DOHH2 (cell line): ENCODE results near the gene PALLD.

ENCODE experiments used
- H3F3A ChIP-seq: fragments of 200-600 bp; sonication (generic), shearing (Covaris generic); 2 replicates; pipeline ENCODE4 v1.6.0; 2016; ENCODE audit warnings: antibody characterized with exemption, mild to moderate bottlenecking; ENCODE audit not compliant: control insufficient read depth, insufficient read depth
- H3K27ac ChIP-seq: fragments of 200-600 bp; sonication (generic); 2 replicates; pipeline ENCODE4 v1.5.1; 2014; ENCODE audit warnings: low read depth, mild to moderate bottlenecking, low read length, moderate library complexity
- H3K27me3 ChIP-seq: fragments of 200-600 bp; sonication (generic); 2 replicates; pipeline ENCODE4 v1.6.1; 2014; ENCODE audit warnings: mild to moderate bottlenecking, low read length, mixed read lengths; ENCODE audit not compliant: control insufficient read depth
- H3K36me3 ChIP-seq: fragments of 200-600 bp; sonication (generic); 2 replicates; pipeline ENCODE4 v1.6.1; 2014; ENCODE audit warnings: mild to moderate bottlenecking, low read length, moderate library complexity, mixed read lengths; ENCODE audit not compliant: control insufficient read depth
- H3K4me1 ChIP-seq: fragments of 200-600 bp; sonication (generic); 2 replicates; pipeline ENCODE4 v1.6.1; 2014; ENCODE audit warnings: mild to moderate bottlenecking, low read length, mixed read lengths; ENCODE audit not compliant: control insufficient read depth
- H3K4me2 ChIP-seq: fragments of 200-600 bp; sonication (generic); 2 replicates; pipeline ENCODE4 v1.6.0; 2014; ENCODE audit warnings: mild to moderate bottlenecking, low read length, moderate library complexity
- H3K4me3 ChIP-seq: fragments of 200-600 bp; sonication (generic); 2 replicates; pipeline ENCODE4 v1.5.1; 2014; ENCODE audit warnings: mild to moderate bottlenecking, low read length, mixed read lengths
- H3K79me2 ChIP-seq: fragments of 200-600 bp; sonication (generic); 2 replicates; pipeline ENCODE4 v1.6.1; 2014; ENCODE audit warnings: mild to moderate bottlenecking, low read length, mixed read lengths; ENCODE audit not compliant: control insufficient read depth
- H3K9me2 ChIP-seq: fragments of 200-600 bp; sonication (generic); replicated peaks from 2 replicates; pipeline ENCODE4 v1.6.1; 2014; ENCODE audit warnings: mild to moderate bottlenecking, low read length, mixed read lengths; ENCODE audit not compliant: control insufficient read depth
- H3K9me3 ChIP-seq: fragments of 200-600 bp; sonication (generic); 2 replicates; pipeline ENCODE4 v1.6.1; 2014; ENCODE audit warnings: antibody characterized with exemption, low read length, mixed read lengths; ENCODE audit not compliant: control insufficient read depth, insufficient read depth
- H4K20me1 ChIP-seq: fragments of 200-600 bp; sonication (generic); 2 replicates; pipeline ENCODE4 v1.6.0; 2014; ENCODE audit warnings: low read depth, mild to moderate bottlenecking, antibody characterized with exemption, low read length, moderate library complexity; ENCODE audit not compliant: control insufficient read depth, insufficient read depth
- CTCF ChIP-seq: fragments of 200-600 bp; sonication (generic); IDR thresholded peaks from one replicate; pipeline ENCODE4 v1.5.1; 2014; ENCODE audit warnings: antibody characterized with exemption, mild to moderate bottlenecking, low read depth, low read length; ENCODE audit not compliant: poor library complexity, severe bottlenecking
- EZH2phosphoT487 ChIP-seq: fragments of 200-600 bp; sonication (generic); IDR thresholded peaks from 2 replicates; pipeline ENCODE4 v1.6.1; 2017; ENCODE audit warnings: borderline replicate concordance, mild to moderate bottlenecking, antibody characterized with exemption, low read length, moderate library complexity, mixed read lengths

Gene PALLD

GRCh38 chr4:168955674-168956073 is 458.8 kb downstream of the PALLD start:
- no peak overlapping the region for H3K4me2 ChIP-seq
- TF ChIP-seq CTCF = no peak
- no peak for TF ChIP-seq EZH2phosphoT487
- no peaks in the 10 kb centered on the region for H3K9me2 ChIP-seq

GRCh38 chr4:168960716-168961115 is 463.9 kb downstream of the PALLD start:
- no peaks in the 10 kb centered on the region for H3K79me2 ChIP-seq
- H3K27me3 ChIP-seq = no peaks in the 10 kb centered on the region
- TF ChIP-seq EZH2phosphoT487 = no peak
- TF ChIP-seq CTCF = no peak
- no peaks in the 10 kb centered on the region for H3K4me1 ChIP-seq
- H3K9me3 ChIP-seq = no peaks in the 10 kb centered on the region
- H3F3A ChIP-seq = no peaks in the 10 kb centered on the region
- H3K36me3 ChIP-seq = no peaks in the 10 kb centered on the region
- no peak overlapping the region for H3K4me2 ChIP-seq
- no peak overlapping the region for H3K27ac ChIP-seq
- H3K9me2 ChIP-seq = no peaks in the 10 kb centered on the region
- no peak overlapping the region for H3K4me3 ChIP-seq
- H4K20me1 ChIP-seq = no peaks in the 10 kb centered on the region

More at GRCh38 chr4:168955674-168956073, 458.8 kb downstream of the PALLD start:
- no peaks in the 10 kb centered on the region for H3K36me3 ChIP-seq
- no peaks in the 10 kb centered on the region for H3K27me3 ChIP-seq
- no peaks in the 10 kb centered on the region for H3F3A ChIP-seq
- H3K9me3 ChIP-seq = no peaks in the 10 kb centered on the region
- H3K4me3 ChIP-seq = no peak overlapping the region
- no peaks in the 10 kb centered on the region for H3K4me1 ChIP-seq
- no peaks in the 10 kb centered on the region for H4K20me1 ChIP-seq
- H3K79me2 ChIP-seq = no peaks in the 10 kb centered on the region
- H3K27ac ChIP-seq = no peak overlapping the region

- no peaks in the 10 kb centered on the region for H3F3A ChIP-seq
- H3K9me2 ChIP-seq = no peaks in the 10 kb centered on the region
- H3K9me3 ChIP-seq = no peaks in the 10 kb centered on the region
- no peak for TF ChIP-seq EZH2phosphoT487
- TF ChIP-seq CTCF = no peak
- H3K27me3 ChIP-seq = no peaks in the 10 kb centered on the region
- no peak overlapping the region for H3K27ac ChIP-seq
- H3K36me3 ChIP-seq = peaks cover 13% of the 10 kb centered on the region; the same call in 1 of the 2 replicates
- no peaks in the 10 kb centered on the region for H4K20me1 ChIP-seq
- H3K4me2 ChIP-seq = no peak overlapping the region
- no peak overlapping the region for H3K4me3 ChIP-seq
- H3K79me2 ChIP-seq = no peaks in the 10 kb centered on the region
- H3K4me1 ChIP-seq = no peaks in the 10 kb centered on the region
Measured at GRCh38 chr4:168972596-168972995, 475.7 kb downstream of the PALLD start.
